HepG2 (cell line): ENCODE measurements around the gene CACNB4.

Experiments used
- ELF1 ChIP-seq: sonication (generic); formaldehyde crosslinking; IDR thresholded peaks from 2 replicates; pipeline ENCODE4 v1.4.0; 2020; ENCODE audit warnings: missing genetic modification reagents
- EP300 ChIP-seq, 3 experiments: sonication (generic) in 1 of 3; formaldehyde crosslinking in 1 of 3; IDR thresholded peaks; 2 replicates each; pipeline versions ENCODE4 v1.5.1 to v1.6.1; 2011 to 2020; ENCODE audit warnings: low read depth in 2 of 3, low read length in 2 of 3, borderline replicate concordance in 1 of 3, improper control_type of control experiment in 1 of 3, mild to moderate bottlenecking in 1 of 3, missing genetic modification reagents in 1 of 3, moderate library complexity in 1 of 3
- GATAD2A ChIP-seq: IDR thresholded peaks from 2 replicates; pipeline ENCODE4 v1.6.1; 2016
- KAT8 ChIP-seq: IDR thresholded peaks from 2 replicates; pipeline ENCODE4 v1.6.1; 2016; ENCODE audit warnings: missing genetic modification reagents, missing compliant biosample characterization
- NR3C1 ChIP-seq: sonication (generic); formaldehyde crosslinking; IDR thresholded peaks from 2 replicates; pipeline ENCODE4 v1.4.0; 2020; ENCODE audit warnings: missing genetic modification reagents
- ZBTB34 ChIP-seq: sonication (generic); formaldehyde crosslinking; IDR thresholded peaks from 2 replicates; pipeline ENCODE4 v1.8.0; 2022; ENCODE audit warnings: mild to moderate bottlenecking, missing genetic modification reagents
- ZNF747 ChIP-seq: sonication (generic); formaldehyde crosslinking; IDR thresholded peaks from 2 replicates; pipeline ENCODE4 v1.8.1; 2023; ENCODE audit warnings: missing genetic modification reagents, mild to moderate bottlenecking, borderline replicate concordance
- TF ChIP-seq, protein P1 (sequence below): sonication (generic); formaldehyde crosslinking; IDR thresholded peaks from 2 replicates; pipeline ENCODE4 v1.5.0; 2020; ENCODE audit warnings: mild to moderate bottlenecking, missing genetic modification reagents, moderate library complexity

DNA sequence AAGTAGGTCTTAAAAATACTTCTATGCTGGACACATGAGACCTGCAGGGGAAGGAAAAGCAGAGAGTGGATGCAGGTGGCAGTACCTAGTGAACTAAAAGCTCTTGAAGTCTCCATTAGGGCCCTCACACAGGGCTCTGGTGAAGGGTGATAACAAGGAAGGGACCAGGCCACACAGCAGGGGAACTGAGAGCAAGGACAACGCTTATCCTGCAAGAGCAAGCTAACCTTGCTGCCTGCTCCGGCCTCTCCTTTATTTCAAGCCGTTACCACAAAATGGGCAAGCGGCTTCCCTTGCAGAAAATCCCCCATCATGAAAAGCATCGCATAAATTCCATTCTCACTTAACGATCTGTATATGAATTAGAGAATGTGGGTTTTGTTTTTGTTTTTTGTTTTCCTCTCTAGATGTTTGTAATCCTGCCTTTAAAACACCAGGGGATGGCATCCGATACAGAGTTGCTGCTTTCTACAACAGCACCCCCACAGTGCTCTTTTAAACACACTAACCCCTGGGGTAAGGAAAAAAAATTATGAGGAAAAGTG lies 64.5 kb downstream of the CACNB4 start:
- TF ChIP-seq ZNF747 (CRISPR knock-in tag) (no peak), NR3C1 (CRISPR knock-in tag) (no peak), KAT8 (CRISPR knock-in tag) (no peak), GATAD2A (CRISPR knock-in tag) (no peak), ELF1 (no peak), ZBTB34 (no peak), EP300 (IDR thresholded peaks at IDR 0.05; ENCODE audit: low read depth in 2 of 2, low read length in 2 of 2) (no peak), EP300 (CRISPR knock-in tag; IDR thresholded peaks at IDR 0.05; ENCODE audit: borderline replicate concordance) (no peak)
- TF ChIP-seq, protein P1, sequence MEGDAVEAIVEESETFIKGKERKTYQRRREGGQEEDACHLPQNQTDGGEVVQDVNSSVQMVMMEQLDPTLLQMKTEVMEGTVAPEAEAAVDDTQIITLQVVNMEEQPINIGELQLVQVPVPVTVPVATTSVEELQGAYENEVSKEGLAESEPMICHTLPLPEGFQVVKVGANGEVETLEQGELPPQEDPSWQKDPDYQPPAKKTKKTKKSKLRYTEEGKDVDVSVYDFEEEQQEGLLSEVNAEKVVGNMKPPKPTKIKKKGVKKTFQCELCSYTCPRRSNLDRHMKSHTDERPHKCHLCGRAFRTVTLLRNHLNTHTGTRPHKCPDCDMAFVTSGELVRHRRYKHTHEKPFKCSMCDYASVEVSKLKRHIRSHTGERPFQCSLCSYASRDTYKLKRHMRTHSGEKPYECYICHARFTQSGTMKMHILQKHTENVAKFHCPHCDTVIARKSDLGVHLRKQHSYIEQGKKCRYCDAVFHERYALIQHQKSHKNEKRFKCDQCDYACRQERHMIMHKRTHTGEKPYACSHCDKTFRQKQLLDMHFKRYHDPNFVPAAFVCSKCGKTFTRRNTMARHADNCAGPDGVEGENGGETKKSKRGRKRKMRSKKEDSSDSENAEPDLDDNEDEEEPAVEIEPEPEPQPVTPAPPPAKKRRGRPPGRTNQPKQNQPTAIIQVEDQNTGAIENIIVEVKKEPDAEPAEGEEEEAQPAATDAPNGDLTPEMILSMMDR: no peak
